ENCODE results near the gene PGF.

GRCh38 chr14:74951443-74952179, 3.8 kb downstream of the PGF start:
- no peak for TF ChIP-seq JUND (IDR thresholded peaks at IDR 0.05)
- no peak for TF ChIP-seq CTCF (IDR thresholded peaks at IDR 0.05 in 2 of 3, conservative IDR thresholded peaks at IDR 0.05 in 1 of 3; ENCODE audit: borderline replicate concordance in 1 of 3, insufficient read depth in 1 of 3, low read depth in 2 of 3, low read length in 2 of 3)
- TF ChIP-seq ZBTB33 (IDR thresholded peaks at IDR 0.05; ENCODE audit: extremely low read depth, insufficient replicate concordance, low read length), result no peak
- TF ChIP-seq CEBPB (IDR thresholded peaks at IDR 0.05; ENCODE audit: low read depth), result no peak
- no peak for TF ChIP-seq EZH2 (IDR thresholded peaks at IDR 0.05)
